Common myeloid progenitor, CD34-positive (primary cell): ENCODE measurements around the gene ASAP3.

ENCODE experiments used
- CTCF ChIA-PET: fragments of 350-600 bp; sonication (Branson Sonifier 250); formaldehyde crosslinking; loops from one replicate; lab custom pipeline; 2021; ENCODE audit warnings: antibody characterized with exemption; lab: Charles Lee
- POLR2A ChIA-PET: fragments of 350-600 bp; sonication (Branson Sonifier 250); formaldehyde crosslinking; loops from one replicate; lab custom pipeline; 2021; ENCODE audit warnings: antibody characterized with exemption; lab: Charles Lee
- DNase-seq, 3 donors: peaks; one replicate each; pipeline versions ENCODE4 v3.0.0 to v3.0.0-alpha.2; 2013
- H3K27ac ChIP-seq, 2 experiments: 1 replicate in 1 of 2; 2 replicates in 1 of 2; pipeline ENCODE4 v1.7.0; 2013; ENCODE audit warnings: inconsistent platforms in 2 of 2, low read length in 2 of 2, mild to moderate bottlenecking in 2 of 2, low read depth in 1 of 2, moderate library complexity in 1 of 2; ENCODE audit not compliant: severe bottlenecking in 2 of 2, insufficient read depth in 1 of 2, poor library complexity in 1 of 2
- H3K27me3 ChIP-seq, 5 experiments: replicated peaks in 2 of 5; 1 replicate in 3 of 5; 2 replicates in 2 of 5; pipeline versions ENCODE4 v1.6.1 to v1.7.0; 2013; ENCODE audit warnings: low read length in 4 of 5, mild to moderate bottlenecking in 2 of 5, moderate library complexity in 2 of 5, inconsistent platforms in 1 of 5; ENCODE audit not compliant: insufficient read depth in 5 of 5, control insufficient read depth in 4 of 5
- H3K36me3 ChIP-seq, 4 experiments: 1 replicate in 2 of 4; 2 replicates in 2 of 4; pipeline versions ENCODE4 v1.6.1 to v1.7.0; 2013; ENCODE audit warnings: low read length in 3 of 4, control low read depth in 1 of 4, mild to moderate bottlenecking in 1 of 4; ENCODE audit not compliant: control insufficient read depth in 4 of 4, insufficient read depth in 4 of 4
- H3K4me1 ChIP-seq, 4 experiments: 1 replicate in 3 of 4; 2 replicates in 1 of 4; pipeline versions ENCODE4 v1.6.1 to v1.7.1; 2013; ENCODE audit warnings: low read length in 3 of 4, mild to moderate bottlenecking in 3 of 4, control low read depth in 1 of 4, inconsistent platforms in 1 of 4, moderate library complexity in 1 of 4; ENCODE audit not compliant: control insufficient read depth in 4 of 4, insufficient read depth in 4 of 4; ENCODE audit errors: control extremely low read depth in 1 of 4
- H3K4me3 ChIP-seq, 7 experiments: 1 replicate in 4 of 7; 2 replicates in 3 of 7; pipeline versions ENCODE4 v1.5.1 to v1.7.0; 2013; ENCODE audit warnings: mild to moderate bottlenecking in 7 of 7, low read length in 6 of 7, moderate library complexity in 6 of 7, inconsistent platforms in 2 of 7, low read depth in 2 of 7, control low read depth in 1 of 7; ENCODE audit not compliant: insufficient read depth in 4 of 7, control insufficient read depth in 1 of 7; ENCODE audit errors: extremely low read depth in 1 of 7
- H3K9me3 ChIP-seq, 5 experiments: 1 replicate in 4 of 5; 2 replicates in 1 of 5; pipeline versions ENCODE4 v1.6.1 to v1.7.1; 2013; ENCODE audit warnings: low read length in 4 of 5, mild to moderate bottlenecking in 2 of 5, inconsistent platforms in 1 of 5, low read depth in 1 of 5, moderate library complexity in 1 of 5; ENCODE audit not compliant: control insufficient read depth in 4 of 5, insufficient read depth in 2 of 5; ENCODE audit errors: control extremely low read depth in 1 of 5
- WGBS: methylation state at CpG from one replicate; pipeline ENCODE4 v1.1.5; 2013; ENCODE audit not compliant: insufficient coverage; 5-methylcytosine and 5-hydroxymethylcytosine counted together

ASAP3 gene

GRCh38 chr1:23479666-23479941, 4.4 kb downstream of the ASAP3 start:
- POLR2A ChIA-PET = no interaction called here
- Histone ChIP-seq H3K27ac (peak overlapping the region in 1 of 2 experiments; percentile 43), H3K36me3 (no peaks in the 10 kb centered on the region), H3K4me1 (peaks cover 0 to 11% (median 9%) of the 10 kb centered on the region in 4 experiments), H3K4me3 (no peak overlapping the region), H3K9me3 (no peaks in the 10 kb centered on the region), H3K27me3 (peaks cover 0 to 27% (median 20%) of the 10 kb centered on the region in 5 experiments)
- DNase-seq = no peak
- no CpG with 5 or more reads among the region's 2 CpGs for WGBS
- CTCF ChIA-PET = no interaction called here

GRCh38 chr1:23478896-23479665, 4.9 kb downstream of the ASAP3 start:
- Histone ChIP-seq H3K27ac (peak overlapping the region in 1 of 2 experiments; percentile 43), H3K9me3 (no peaks in the 10 kb centered on the region), H3K4me1 (peaks cover 0 to 11% (median 9%) of the 10 kb centered on the region in 4 experiments), H3K36me3 (no peaks in the 10 kb centered on the region), H3K4me3 (no peak overlapping the region), H3K27me3 (peaks cover 0 to 27% (median 20%) of the 10 kb centered on the region in 5 experiments)
- ChIA-PET POLR2A (no interaction called here), CTCF (no interaction called here)
- no peak for DNase-seq
- 96% methylated on average over 7 of the region's 9 CpGs for WGBS

GRCh38 chr1:23477359-23478144, 6.4 kb downstream of the ASAP3 start:
- POLR2A ChIA-PET = no interaction called here
- WGBS = 98% methylated on average over 7 of the region's 10 CpGs
- Histone ChIP-seq H3K36me3 (no peaks in the 10 kb centered on the region), H3K9me3 (no peaks in the 10 kb centered on the region), H3K27ac (no peak overlapping the region), H3K27me3 (peaks cover 0 to 15% (median 12%) of the 10 kb centered on the region in 5 experiments), H3K4me1 (no peaks in the 10 kb centered on the region), H3K4me3 (no peak overlapping the region)
- CTCF ChIA-PET = no interaction called here
- no peak for DNase-seq

- H3K4me3 ChIP-seq = no peak overlapping the region
- WGBS = 100% methylated on average over 1 of the region's 3 CpGs
- no peak for DNase-seq
- ChIA-PET POLR2A (no interaction called here), CTCF (no interaction called here)
- H3K27me3 ChIP-seq = peaks cover 0 to 4% (median 0%) of the 10 kb centered on the region in 5 experiments
- no peaks in the 10 kb centered on the region for H3K4me1 ChIP-seq
- no peak overlapping the region for H3K27ac ChIP-seq
- H3K36me3 ChIP-seq = no peaks in the 10 kb centered on the region
- H3K9me3 ChIP-seq = no peaks in the 10 kb centered on the region
Measured at GRCh38 chr1:23475641-23476040, 8.3 kb downstream of the ASAP3 start.

- peaks cover 0 to under 1% (median 0%) of the 10 kb centered on the region in 5 experiments for H3K27me3 ChIP-seq
Measured at GRCh38 chr1:23475134-23475628, 8.8 kb downstream of the ASAP3 start.

GRCh38 chr1:23473037-23473800, 10.8 kb downstream of the ASAP3 start:
- Histone ChIP-seq H3K4me3 (no peak overlapping the region), H3K36me3 (no peaks in the 10 kb centered on the region), H3K27ac (no peak overlapping the region), H3K27me3 (no peaks in the 10 kb centered on the region), H3K4me1 (no peaks in the 10 kb centered on the region), H3K9me3 (no peaks in the 10 kb centered on the region)
- CTCF ChIA-PET = interaction anchor here (0.6 to 0.9 kb wide), 2 partner anchors 94 to 181 kb away, joined by 3 read pairs; no protein-coding TSS in a partner anchor
- POLR2A ChIA-PET = no interaction called here
- 95% methylated on average over 5 of the region's 6 CpGs for WGBS
- no peak for DNase-seq

More at GRCh38 chr1:23475134-23475628, 8.8 kb downstream of the ASAP3 start:
- Histone ChIP-seq H3K4me3 (no peak overlapping the region), H3K27ac (no peak overlapping the region), H3K4me1 (no peaks in the 10 kb centered on the region), H3K36me3 (no peaks in the 10 kb centered on the region), H3K9me3 (no peaks in the 10 kb centered on the region)
- ChIA-PET CTCF (no interaction called here), POLR2A (no interaction called here)
- DNase-seq = peak in 1 of 3 donors; percentile 23
- 90% methylated on average over 6 of the region's 6 CpGs for WGBS
